ENCODE measurements around the gene TREX2. TPM values are rescaled to one million over a fixed set of nuclear protein-coding genes. Genes with fewer than 3 reads are reported as not detected.

Gene TREX2
- total RNA-seq, 3 donors from 2014 or later, result 1.0 to 4.3 (median 1.9) TPM

- no peak for TF ChIP-seq CTCF (IDR thresholded peaks at IDR 0.05)
- TF ChIP-seq POLR2A (IDR thresholded peaks at IDR 0.05), result no peak
- Histone ChIP-seq H3K36me3 (no peaks in the 10 kb centered on the region), H3K4me3 (peak overlapping the region in 1 of 3 donors; percentile 33), H3K27ac (peak overlapping the region in 1 of 2 donors; percentile 52), H3K9me3 (peaks cover 0 to 3% of the 10 kb centered on the region in 2 donors), H3K4me1 (no peaks in the 10 kb centered on the region), H3K27me3 (peaks cover 0 to 49% of the 10 kb centered on the region in 2 donors)
- intact Hi-C loops (cut with DNase I; ENCODE audit: low total_unique reads), result no loop called here
- no peak for DNase-seq (ENCODE audit: low spot score in 2 of 2)
These were observed 42.5 kb upstream of the TREX2 start for GRCh38 chrX:153488231-153488914.

GRCh38 chrX:153487590-153488071, 41.8 kb upstream of the TREX2 start:
- intact Hi-C loops (cut with DNase I; ENCODE audit: low total_unique reads), result no loop called here
- Histone ChIP-seq H3K9me3 (peaks cover 0 to 5% of the 10 kb centered on the region in 2 donors), H3K27me3 (peaks cover 0 to 50% of the 10 kb centered on the region in 2 donors), H3K27ac (peak overlapping the region in 1 of 2 donors; percentile 52), H3K4me3 (no peak overlapping the region), H3K4me1 (no peaks in the 10 kb centered on the region), H3K36me3 (no peaks in the 10 kb centered on the region)
- DNase-seq (ENCODE audit: low spot score in 2 of 2), result no peak
- TF ChIP-seq POLR2AphosphoS5 (IDR thresholded peaks at IDR 0.05) (no peak), POLR2A (IDR thresholded peaks at IDR 0.05) (no peak), CTCF (IDR thresholded peaks at IDR 0.05) (no peak)

- H3K4me1 ChIP-seq, result no peaks in the 10 kb centered on the region
- TF ChIP-seq POLR2AphosphoS5 (IDR thresholded peaks at IDR 0.05), result no peak
- TF ChIP-seq POLR2A (IDR thresholded peaks at IDR 0.05), result no peak
- H3K4me3 ChIP-seq, result no peak overlapping the region
- H3K27me3 ChIP-seq, result peaks cover 0 to 52% of the 10 kb centered on the region in 2 donors
- no peak overlapping the region for H3K27ac ChIP-seq
- intact Hi-C loops (cut with DNase I; ENCODE audit: low total_unique reads), result no loop called here
- H3K9me3 ChIP-seq, result peaks cover 0 to 5% of the 10 kb centered on the region in 2 donors
- no peaks in the 10 kb centered on the region for H3K36me3 ChIP-seq
- no peak for DNase-seq (ENCODE audit: low spot score in 2 of 2)
These were observed 40.3 kb upstream of the TREX2 start for GRCh38 chrX:153486171-153486570.

DNA sequence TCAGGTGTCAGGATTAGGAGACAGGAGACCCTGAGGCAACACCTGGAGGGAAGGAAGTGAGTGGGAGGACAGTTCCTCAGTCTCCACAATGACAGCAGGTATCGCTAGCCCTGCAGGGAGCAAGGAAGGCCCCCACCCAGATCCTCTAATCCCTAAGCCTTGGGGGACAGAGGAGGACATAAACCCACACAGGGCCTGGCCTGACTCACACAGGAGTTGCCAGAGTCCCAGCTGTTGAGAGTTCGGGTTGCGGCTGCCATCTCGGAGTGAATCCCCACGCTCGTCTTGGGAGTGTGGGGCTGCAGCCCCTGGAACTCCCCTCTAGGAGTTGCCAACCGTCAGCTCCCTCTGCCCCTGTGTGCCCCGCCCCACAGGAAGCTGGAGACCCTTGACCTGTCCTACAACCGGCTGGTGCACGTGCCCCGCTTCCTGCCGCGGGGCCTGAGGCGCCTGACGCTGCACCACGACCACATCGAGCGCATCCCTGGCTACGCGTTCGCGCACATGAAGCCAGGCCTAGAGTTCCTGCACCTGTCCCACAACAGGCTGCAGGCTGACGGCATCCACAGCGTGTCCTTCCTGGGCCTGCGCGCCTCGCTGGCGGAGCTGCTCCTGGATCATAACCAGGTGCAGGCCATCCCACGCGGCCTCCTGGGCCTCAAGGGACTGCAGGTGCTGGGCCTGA, 39.7 kb upstream of the TREX2 start:
- no peak overlapping the region for H3K27ac ChIP-seq
- no peaks in the 10 kb centered on the region for H3K4me1 ChIP-seq
- no peak overlapping the region for H3K4me3 ChIP-seq
- peaks cover 0 to 5% of the 10 kb centered on the region in 2 donors for H3K9me3 ChIP-seq
- intact Hi-C loops (cut with DNase I; ENCODE audit: low total_unique reads), result no loop called here
- no peak for TF ChIP-seq POLR2AphosphoS5 (IDR thresholded peaks at IDR 0.05)
- TF ChIP-seq CTCF (IDR thresholded peaks at IDR 0.05), result no peak
- no peak for TF ChIP-seq POLR2A (IDR thresholded peaks at IDR 0.05)
- peaks cover 0 to 52% of the 10 kb centered on the region in 2 donors for H3K27me3 ChIP-seq
- no peak for DNase-seq (ENCODE audit: low spot score in 2 of 2)
- no peaks in the 10 kb centered on the region for H3K36me3 ChIP-seq

DNA sequence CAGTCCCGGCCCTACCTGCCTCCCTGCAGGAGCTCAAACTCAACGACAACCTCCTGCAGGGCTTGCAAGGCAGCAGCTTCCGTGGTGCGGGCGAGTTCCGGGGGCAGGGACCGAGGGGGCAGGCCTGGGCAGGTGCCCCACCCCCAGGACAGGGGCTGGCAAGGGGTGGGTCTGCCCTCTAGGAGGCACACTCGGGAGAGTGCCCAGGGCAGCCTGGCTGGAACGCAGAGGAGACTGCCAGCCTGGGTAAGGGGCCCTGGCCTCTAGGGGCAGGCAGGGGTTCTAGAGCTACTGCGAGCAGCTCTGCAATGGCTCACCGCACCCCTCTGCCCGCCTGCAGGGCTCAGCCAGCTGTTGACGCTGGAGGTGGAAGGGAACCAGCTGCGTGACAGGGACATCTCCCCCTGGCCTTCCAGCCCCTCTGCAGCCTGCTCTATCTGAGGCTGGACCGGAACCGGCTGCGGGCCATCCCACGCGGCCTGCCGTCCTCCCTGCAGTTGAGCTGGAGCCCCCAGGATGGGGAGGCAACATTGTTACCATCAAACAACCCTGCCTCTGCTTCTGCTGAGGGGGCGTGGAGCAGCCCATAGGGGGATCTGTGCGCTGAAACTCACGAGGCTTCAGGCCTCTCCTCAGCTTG, 36.6 kb upstream of the TREX2 start:
- DNase-seq (ENCODE audit: low spot score in 2 of 2), result no peak
- no peak for TF ChIP-seq POLR2A (IDR thresholded peaks at IDR 0.05)
- no peak for TF ChIP-seq POLR2AphosphoS5 (IDR thresholded peaks at IDR 0.05)
- TF ChIP-seq CTCF (IDR thresholded peaks at IDR 0.05), result no peak
- intact Hi-C loops (cut with DNase I; ENCODE audit: low total_unique reads), result no loop called here
- no peaks in the 10 kb centered on the region for H3K4me1 ChIP-seq
- no peak overlapping the region for H3K4me3 ChIP-seq
- no peak overlapping the region for H3K27ac ChIP-seq
- H3K36me3 ChIP-seq, result no peaks in the 10 kb centered on the region
- peaks cover 0 to 73% of the 10 kb centered on the region in 2 donors for H3K27me3 ChIP-seq
- peaks cover 0 to 5% of the 10 kb centered on the region in 2 donors for H3K9me3 ChIP-seq

Data from breast epithelium (tissue), 4 donors.